Measurements from ENCODE around the gene GATB.

GATB gene

DNA sequence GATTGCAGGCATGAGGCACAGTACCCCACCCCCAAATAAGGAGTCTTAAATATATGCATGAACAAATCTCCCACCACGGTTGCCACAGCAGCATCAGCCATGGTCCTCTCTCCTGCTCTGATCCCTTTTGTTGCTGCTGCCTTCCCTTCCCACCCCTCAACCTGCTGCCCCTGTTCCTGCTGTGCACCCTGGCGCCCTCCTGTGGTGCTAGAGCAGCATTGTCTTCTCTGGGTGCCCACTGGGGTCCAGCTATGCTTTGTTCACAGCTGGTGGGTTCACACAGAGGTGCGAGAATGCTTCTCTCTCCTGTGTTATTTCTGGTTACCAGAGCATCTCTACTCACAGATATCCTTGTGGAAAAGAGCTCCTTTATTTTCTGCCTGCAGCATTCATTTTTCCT, 116.2 kb downstream of the GATB start:
- DNase-seq = peak; percentile 14 to 33

DNA sequence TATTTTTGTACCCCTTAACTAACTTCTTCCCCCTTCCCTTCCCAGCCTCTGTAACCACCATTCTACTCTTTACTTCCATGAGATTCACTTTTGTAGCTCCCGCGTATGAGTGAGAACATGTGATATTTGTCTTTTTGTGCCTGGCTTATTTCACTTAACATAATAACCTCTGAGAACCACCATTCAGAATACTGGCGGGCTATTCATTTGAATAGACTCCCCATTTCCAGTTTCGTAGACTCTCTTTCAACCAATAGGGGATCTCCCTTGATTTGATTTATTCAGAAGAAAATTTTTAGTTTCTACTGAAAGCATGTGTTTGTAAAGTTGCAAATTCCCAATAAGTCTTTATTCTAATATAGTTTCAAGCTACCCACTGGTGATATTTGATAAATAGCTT, 117.2 kb downstream of the GATB start:
- DNase-seq = no peak

DNA sequence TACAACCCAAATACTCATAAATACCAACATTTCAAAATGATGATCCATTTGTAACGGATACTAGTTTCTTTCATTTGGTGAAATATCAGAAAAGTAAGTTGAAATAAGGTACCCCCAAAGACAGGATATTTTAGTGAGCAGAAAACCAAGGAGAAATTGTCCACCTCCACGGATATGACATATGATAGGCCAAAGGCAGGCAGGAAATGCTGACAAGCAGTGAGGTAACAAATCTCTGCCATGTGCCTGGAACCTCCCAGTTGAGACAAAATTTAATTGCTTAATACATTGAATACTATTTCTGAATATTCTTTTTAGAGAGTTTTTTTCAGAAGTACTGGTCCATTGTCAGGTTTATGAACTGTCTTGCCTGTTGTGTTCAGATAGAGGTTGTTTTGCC, 118.8 kb downstream of the GATB start:
- DNase-seq = no peak

- no peak for DNase-seq
Observed at GRCh38 chr4:151641167-151641566, 119.6 kb downstream of the GATB start.

- DNase-seq = no peak
Observed at GRCh38 chr4:151640381-151640780, 120.4 kb downstream of the GATB start.

- DNase-seq = no peak
Observed at GRCh38 chr4:151638295-151638858, 122.4 kb downstream of the GATB start.

GRCh38 chr4:151631349-151631748, 129.5 kb downstream of the GATB start:
- DNase-seq = no peak

DNA sequence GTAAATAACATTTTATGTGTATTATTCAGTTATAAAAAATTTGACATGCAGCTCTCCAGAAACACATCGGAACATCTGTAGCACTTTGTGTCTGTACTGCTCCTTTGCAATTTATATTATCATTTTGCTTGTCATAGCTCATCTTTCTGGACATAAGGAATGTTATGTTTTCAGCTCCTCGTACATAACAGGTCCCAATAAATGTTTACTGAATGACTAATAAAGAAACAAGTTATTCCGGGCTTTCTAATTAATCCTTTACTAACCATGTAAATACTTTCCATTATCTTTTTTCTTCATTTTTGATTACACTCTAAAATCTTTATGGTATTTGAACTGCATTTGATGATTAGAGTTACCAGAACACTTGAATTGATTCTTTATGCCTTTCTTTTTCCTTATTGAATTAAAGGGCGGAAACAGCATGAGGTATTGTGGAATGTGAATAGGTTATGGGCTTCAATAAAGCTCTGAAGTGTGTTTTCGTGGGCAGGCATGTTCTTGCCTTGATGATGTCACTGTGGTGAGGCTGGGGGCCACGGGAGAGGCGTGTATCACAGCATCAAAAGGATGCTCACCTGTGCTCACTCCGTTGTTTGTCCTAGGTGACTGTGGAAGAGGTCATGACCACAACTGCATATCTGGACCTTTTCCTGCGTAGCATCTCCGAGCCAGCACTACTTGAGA, 131.6 kb downstream of the GATB start:
- no peak for DNase-seq

- DNase-seq = no peak
Observed at GRCh38 chr4:151628001-151628608, 132.7 kb downstream of the GATB start.

DNA sequence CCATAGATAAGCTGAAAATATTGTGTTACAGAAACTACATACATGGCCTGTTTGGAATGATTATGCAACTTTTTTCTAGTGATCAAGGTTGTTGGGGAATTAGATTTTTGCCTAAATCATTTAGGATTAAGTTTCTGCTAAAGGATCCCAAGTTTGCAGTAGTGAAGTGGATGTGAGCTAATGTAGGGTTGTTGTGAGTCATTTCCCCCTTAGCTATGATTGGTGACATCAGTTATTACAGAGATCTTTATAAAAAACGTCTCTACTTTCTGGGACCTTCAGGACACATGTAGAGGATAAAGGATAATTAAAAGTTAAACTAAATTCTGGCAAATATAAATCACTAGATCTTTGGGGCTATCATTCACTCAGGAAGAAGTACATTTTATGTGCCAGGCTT, 133.3 kb downstream of the GATB start:
- no peak for DNase-seq

DNA sequence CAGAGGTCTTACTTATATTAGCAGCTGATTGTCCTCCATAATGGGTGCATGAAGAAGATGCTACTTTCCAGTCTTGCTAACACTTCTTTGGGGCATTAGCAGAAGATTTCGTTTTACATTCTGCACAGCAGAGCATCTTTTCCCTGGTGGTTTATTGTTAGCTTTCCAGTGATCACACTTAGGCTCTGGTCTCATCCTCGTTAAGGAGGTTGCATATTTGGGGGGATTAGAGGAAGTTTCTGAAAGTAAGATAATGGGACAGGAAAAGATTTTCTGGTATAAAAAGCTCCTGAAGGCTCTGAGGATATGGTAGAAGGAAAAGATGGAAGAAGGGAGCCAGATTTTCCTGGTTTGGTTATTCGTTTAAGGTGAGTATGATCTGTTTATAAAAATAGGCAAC, 134.1 kb downstream of the GATB start:
- no peak for DNase-seq

GRCh38 chr4:151626228-151626627, 134.6 kb downstream of the GATB start:
- DNase-seq = no peak

DNA sequence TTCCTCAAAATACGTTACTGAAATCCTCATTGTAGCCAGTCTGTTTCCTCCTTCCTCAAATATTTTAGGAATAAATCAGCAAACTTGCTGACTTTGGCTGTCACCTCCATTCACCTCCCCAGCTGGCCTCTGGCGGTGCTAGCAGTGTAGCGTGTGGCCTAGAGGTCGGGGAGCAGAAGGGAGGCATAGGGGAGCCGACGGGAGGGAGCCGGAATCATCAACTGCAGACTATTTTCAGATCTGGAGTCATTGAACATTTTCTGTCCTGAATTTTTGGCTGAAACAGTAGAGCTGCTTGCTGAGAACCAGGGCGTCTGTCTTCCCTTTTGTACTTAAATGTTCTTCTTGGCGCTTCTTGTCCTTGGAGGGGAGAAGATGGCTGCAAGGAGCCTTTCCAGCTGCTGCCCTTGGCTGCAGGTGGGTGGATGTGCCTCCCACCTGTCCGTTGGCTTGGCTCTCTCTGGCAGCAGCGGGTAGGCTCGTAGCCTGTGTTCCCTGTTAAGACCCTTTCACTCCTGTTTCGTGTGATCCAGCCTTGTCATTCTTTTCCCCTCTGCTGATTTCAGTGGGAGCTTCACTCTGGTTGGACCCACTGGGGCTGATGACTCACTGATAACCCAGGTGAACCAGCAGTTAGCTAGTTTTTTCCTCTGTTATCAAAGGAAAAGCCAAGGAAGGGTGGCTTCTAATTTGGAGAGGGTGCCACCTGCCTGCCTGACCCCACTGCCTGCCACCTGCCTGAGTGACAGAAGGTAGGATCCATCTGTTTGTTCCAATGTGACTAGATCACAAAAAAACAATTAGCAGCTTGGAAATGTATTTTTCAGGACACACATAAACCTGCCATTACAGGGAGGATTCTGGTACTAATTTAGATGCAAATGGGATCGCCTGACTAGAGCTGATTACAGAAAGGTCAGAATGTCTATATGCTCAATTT, 135.9 kb downstream of the GATB start:
- DNase-seq = no peak

Measured in Kasumi-1 (cell line).